ENCODE results near the gene SH3RF1.

- no peak for TF ChIP-seq SMAD1 (IDR thresholded peaks at IDR 0.05; ENCODE audit: low read depth, partially characterized antibody)
- TF ChIP-seq HCFC1 (IDR thresholded peaks at IDR 0.05; ENCODE audit: low read length), result no peak
- no peak for TF ChIP-seq NFIC (IDR thresholded peaks at IDR 0.05; ENCODE audit: low read depth, low read length)
- no peak for TF ChIP-seq CTCF (IDR thresholded peaks at IDR 0.05 in 2 of 3, conservative IDR thresholded peaks at IDR 0.05 in 1 of 3; ENCODE audit: control insufficient read depth in 2 of 3, extremely low read depth in 1 of 3, insufficient read depth in 1 of 3, low read depth in 3 of 3, low read length in 3 of 3)
- no peak for TF ChIP-seq POLR2A (IDR thresholded peaks at IDR 0.05; ENCODE audit: low read depth, low read length)
- TF ChIP-seq NR2C2 (IDR thresholded peaks at IDR 0.05; ENCODE audit: borderline replicate concordance, control insufficient read depth, insufficient read length, low read depth), result no peak
- no peak for TF ChIP-seq MAX (IDR thresholded peaks at IDR 0.05; ENCODE audit: low read depth, low read length)
- TF ChIP-seq NBN (IDR thresholded peaks at IDR 0.05), result no peak
- TF ChIP-seq NRF1 (conservative IDR thresholded peaks at IDR 0.05; ENCODE audit: low read depth, low read length), result no peak
- no peak for TF ChIP-seq ZNF207 (IDR thresholded peaks at IDR 0.05; ENCODE audit: borderline replicate concordance)
- no peak for TF ChIP-seq EP300 (IDR thresholded peaks at IDR 0.05; ENCODE audit: borderline replicate concordance in 1 of 2, control insufficient read depth in 1 of 2, low read depth in 2 of 2, low read length in 2 of 2)
- TF ChIP-seq CBX5 (IDR thresholded peaks at IDR 0.05; ENCODE audit: low read depth), result no peak
Measured at GRCh38 chr4:169245061-169245460, 25.7 kb downstream of the SH3RF1 start.

Measured in GM12878 (cell line).